BLaER1 (cell line): ENCODE measurements around the gene DNAJB5.

Experiments
- H3K27ac ChIP-seq: shearing (Covaris generic); formaldehyde crosslinking; 2 replicates; pipeline ENCODE4 v1.8.1; 2022
- H3K27me3 ChIP-seq: shearing (Covaris generic); formaldehyde crosslinking; 2 replicates; pipeline ENCODE4 v1.8.1; 2022
- H3K36me3 ChIP-seq: shearing (Covaris generic); formaldehyde crosslinking; 2 replicates; pipeline ENCODE4 v1.8.1; 2022
- H3K4me1 ChIP-seq: shearing (Covaris generic); formaldehyde crosslinking; 2 replicates; pipeline ENCODE4 v1.8.1; 2022
- H3K4me2 ChIP-seq: shearing (Covaris generic); formaldehyde crosslinking; 2 replicates; pipeline ENCODE4 v1.8.1; 2022
- H3K4me3 ChIP-seq: shearing (Covaris generic); formaldehyde crosslinking; 2 replicates; pipeline ENCODE4 v1.8.1; 2022
- H3K9ac ChIP-seq: shearing (Covaris generic); formaldehyde crosslinking; 2 replicates; pipeline ENCODE4 v1.8.1; 2022
- H3K9me3 ChIP-seq: shearing (Covaris generic); formaldehyde crosslinking; 2 replicates; pipeline ENCODE4 v1.8.1; 2022
- H4K20me1 ChIP-seq: shearing (Covaris generic); formaldehyde crosslinking; 2 replicates; pipeline ENCODE4 v1.8.1; 2022
- Cebpa-rat ChIP-seq: shearing (Covaris generic); IDR thresholded peaks from 2 replicates; pipeline ENCODE4 v1.8.1; 2022

DNAJB5 gene

DNA sequence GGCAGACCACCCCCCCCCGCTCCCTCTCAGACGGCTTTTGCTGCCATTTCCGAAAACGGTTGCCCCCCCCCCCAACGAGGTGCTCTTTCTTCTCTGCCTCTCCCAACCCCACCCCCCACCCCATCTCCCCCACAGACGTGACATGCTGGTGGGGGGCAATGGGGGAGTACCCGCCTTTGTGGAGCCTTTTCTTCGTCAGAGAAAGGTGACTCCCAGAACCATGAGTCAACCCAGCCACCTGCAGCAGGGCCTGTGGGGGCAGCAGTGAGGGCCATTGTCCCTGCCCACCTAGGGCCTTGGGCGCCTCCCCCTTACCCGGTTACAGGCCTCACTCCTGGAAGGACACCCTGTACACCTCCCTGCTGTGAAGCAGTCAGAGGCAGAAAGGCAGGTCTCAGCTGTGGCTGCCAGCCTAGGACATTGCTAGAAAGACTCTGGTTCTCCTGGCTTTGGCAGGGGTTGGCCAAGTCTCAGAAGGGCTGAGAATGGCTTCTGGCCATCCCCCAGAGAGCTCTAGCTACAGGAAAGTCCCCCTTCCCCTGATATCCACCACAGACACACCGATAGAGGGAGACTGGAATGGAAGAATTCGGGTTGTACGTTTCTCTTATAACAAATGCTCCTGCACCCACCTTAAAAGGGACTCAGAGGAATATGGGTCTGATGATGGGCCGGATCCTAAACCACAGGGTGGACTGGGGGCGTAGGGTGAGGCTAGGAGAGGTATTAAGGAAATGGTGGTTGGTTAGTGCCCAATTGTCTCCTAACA, 2.2 kb downstream of the DNAJB5 start:
- no peaks in the 10 kb centered on the region for H3K9me3 ChIP-seq
- H3K9ac ChIP-seq = no peak overlapping the region
- H4K20me1 ChIP-seq = no peaks in the 10 kb centered on the region
- H3K27me3 ChIP-seq = no peaks in the 10 kb centered on the region
- no peak overlapping the region for H3K27ac ChIP-seq
- TF ChIP-seq Cebpa-rat = no peak
- peaks cover 53% of the 10 kb centered on the region for H3K4me1 ChIP-seq
- peaks cover 16% of the 10 kb centered on the region for H3K36me3 ChIP-seq
- H3K4me3 ChIP-seq = no peak overlapping the region
- H3K4me2 ChIP-seq = 0 out of 2 replicates have a peak overlapping the region, but pooled peaks have one; percentile 88

DNA sequence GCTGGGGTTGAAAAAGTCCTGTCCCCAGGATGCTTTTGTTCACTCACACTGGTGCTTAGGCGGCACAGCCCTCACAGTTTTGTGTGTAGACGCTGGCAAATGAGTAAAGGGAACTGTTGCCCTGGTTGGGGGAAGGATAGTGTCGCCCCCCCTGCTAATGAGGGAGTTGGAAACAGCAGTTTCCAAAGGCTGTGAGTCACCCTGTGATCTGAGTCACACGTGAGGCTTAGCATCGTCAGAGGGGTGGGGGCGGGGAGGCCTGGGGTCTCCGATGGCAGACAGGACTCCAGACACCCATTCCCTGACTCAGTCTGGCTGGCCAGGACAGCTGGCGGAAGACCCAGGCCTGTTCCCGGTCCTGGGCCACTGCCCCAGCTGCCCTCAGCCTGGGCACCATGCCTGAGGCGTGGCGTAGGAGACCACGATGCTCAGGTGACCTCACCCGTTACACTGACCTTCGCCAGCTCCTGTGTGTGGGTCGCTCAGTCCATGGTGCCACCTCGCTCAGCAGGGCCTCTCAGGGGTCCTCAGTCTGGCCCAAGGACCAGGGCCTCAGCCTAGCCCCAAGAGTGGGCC, 2.9 kb downstream of the DNAJB5 start:
- H3K4me3 ChIP-seq = no peak overlapping the region
- H4K20me1 ChIP-seq = no peaks in the 10 kb centered on the region
- H3K27me3 ChIP-seq = no peaks in the 10 kb centered on the region
- TF ChIP-seq Cebpa-rat = no peak
- H3K4me2 ChIP-seq = no peak overlapping the region
- H3K27ac ChIP-seq = no peak overlapping the region
- H3K9me3 ChIP-seq = no peaks in the 10 kb centered on the region
- no peak overlapping the region for H3K9ac ChIP-seq
- H3K4me1 ChIP-seq = peaks cover 46% of the 10 kb centered on the region
- H3K36me3 ChIP-seq = peaks cover 23% of the 10 kb centered on the region

DNA sequence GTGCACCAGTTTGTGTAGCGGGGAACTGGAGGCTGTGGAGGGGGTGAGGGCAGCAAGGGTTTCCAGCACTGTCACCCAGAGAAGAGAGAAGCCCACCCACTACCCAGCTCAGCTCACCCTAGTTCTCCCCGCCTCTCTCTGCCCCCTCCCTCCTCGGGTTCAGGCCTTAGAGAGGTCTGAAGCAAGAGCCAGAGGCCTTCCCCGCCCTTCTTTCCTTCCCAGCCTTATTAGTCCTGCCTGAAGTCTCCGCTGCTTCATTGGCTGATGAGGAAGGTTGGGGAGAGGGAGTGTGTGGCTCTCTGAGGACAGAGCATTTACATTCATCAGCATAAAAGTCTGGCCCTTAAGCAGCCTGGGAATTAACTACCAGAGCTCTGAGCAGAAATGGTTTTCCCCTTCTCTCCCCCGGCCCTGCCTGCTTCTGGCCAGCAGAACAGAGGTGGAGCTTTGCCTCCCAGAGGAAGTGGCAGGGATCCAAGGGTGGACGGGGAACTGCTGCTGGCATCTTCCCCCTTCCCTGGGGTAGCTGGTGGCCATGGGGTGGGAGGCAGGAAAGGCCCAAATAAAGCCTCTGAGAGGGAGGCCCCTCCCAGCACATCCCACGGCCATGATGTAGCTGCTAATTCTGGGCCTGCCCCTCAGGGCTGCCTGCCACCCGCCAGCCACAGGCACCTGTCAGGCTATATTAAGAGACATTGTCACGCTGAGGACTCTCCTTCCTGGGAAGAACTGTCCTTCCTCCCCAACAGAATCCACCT, 4.1 kb downstream of the DNAJB5 start:
- H3K9ac ChIP-seq = peak overlapping the region; percentile 49; the same call in 1 of the 2 replicates
- H3K4me1 ChIP-seq = peaks cover 41% of the 10 kb centered on the region
- no peaks in the 10 kb centered on the region for H3K9me3 ChIP-seq
- no peaks in the 10 kb centered on the region for H3K27me3 ChIP-seq
- H3K27ac ChIP-seq = peak overlapping the region; percentile 63
- peak overlapping the region; percentile 81 for H3K4me2 ChIP-seq
- H4K20me1 ChIP-seq = no peaks in the 10 kb centered on the region
- no peak for TF ChIP-seq Cebpa-rat
- H3K4me3 ChIP-seq = 0 out of 2 replicates have a peak overlapping the region, but pooled peaks have one; percentile 11
- H3K36me3 ChIP-seq = peaks cover 27% of the 10 kb centered on the region

DNA sequence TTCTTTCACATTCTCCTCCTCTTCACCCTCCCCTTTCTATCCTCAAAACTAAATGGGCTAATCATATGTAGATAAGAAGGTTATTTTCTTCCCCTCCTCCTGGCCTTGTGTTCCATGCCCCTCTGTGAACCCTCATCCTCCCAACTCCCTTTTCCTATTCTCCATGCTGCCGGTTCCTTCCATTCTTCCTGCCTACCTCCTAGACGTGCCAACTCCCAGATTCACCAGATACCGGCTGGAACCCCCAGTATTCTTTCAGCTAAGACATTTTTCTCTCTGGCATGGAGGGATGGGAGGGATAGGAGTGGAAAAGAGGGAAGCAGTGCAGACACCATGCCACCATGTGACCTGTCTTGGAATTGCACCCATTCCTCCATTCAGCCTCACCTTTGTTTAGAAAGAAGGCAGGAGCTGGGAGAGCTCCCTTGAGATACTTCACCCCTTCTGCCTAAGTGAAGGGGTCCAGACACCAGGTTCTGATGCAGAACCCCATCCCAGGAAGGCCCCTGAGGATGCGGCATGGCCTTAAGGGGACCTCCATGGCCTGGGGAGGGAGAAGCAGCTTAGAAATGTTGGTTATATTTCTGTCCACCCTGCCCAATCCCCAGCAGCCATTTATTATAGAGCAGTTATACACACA, 4.8 kb downstream of the DNAJB5 start:
- Histone ChIP-seq H3K9me3 (no peaks in the 10 kb centered on the region), H3K9ac (peak overlapping the region; percentile 49; the same call in 1 of the 2 replicates), H3K4me2 (peak overlapping the region; percentile 81), H3K27me3 (no peaks in the 10 kb centered on the region), H4K20me1 (no peaks in the 10 kb centered on the region), H3K4me3 (0 out of 2 replicates have a peak overlapping the region, but pooled peaks have one; percentile 11), H3K27ac (peak overlapping the region; percentile 63), H3K36me3 (peaks cover 27% of the 10 kb centered on the region), H3K4me1 (peaks cover 40% of the 10 kb centered on the region)
- TF ChIP-seq Cebpa-rat = no peak

DNA sequence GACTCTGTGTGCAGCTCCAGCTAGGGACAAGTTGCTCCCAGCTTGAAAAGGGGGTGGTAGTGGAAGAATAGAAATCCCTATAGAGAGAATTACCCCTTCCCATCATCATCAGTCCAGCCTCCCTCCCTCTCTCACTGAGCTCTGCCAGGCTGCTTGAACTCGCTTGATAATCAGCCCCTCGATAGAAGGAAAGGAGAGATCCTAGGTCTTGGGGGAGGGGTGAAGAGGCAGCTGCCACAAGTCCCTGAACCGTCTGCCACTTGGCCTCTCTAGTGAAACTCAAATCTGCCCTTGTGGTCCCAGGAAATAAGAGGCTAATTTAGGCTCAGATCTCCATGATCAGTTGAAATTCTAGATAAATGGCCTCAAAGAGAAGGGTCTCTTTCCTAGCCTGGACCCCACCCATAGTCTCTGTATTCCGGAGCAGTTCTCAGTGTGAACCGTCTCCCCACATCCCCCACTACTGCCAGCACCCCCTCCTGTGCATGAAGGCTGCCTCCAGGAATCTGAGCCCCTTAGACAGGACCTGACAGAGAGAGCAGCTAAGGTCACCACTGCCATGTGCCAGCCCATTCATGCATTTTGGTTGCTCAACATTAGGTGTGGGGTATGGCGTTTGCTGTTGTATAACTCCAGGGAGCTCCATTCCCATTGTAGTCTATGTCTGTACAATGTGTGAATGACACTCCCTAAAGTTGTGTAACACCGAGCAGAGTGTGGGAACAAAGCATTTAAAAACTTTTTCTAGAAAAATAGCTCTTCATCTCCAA, 5.5 kb downstream of the DNAJB5 start:
- Histone ChIP-seq H3K27ac (no peak overlapping the region), H3K4me3 (no peak overlapping the region), H4K20me1 (no peaks in the 10 kb centered on the region), H3K9ac (no peak overlapping the region), H3K27me3 (no peaks in the 10 kb centered on the region), H3K36me3 (peaks cover 27% of the 10 kb centered on the region), H3K4me1 (peaks cover 40% of the 10 kb centered on the region), H3K4me2 (no peak overlapping the region), H3K9me3 (no peaks in the 10 kb centered on the region)
- TF ChIP-seq Cebpa-rat = no peak

DNA sequence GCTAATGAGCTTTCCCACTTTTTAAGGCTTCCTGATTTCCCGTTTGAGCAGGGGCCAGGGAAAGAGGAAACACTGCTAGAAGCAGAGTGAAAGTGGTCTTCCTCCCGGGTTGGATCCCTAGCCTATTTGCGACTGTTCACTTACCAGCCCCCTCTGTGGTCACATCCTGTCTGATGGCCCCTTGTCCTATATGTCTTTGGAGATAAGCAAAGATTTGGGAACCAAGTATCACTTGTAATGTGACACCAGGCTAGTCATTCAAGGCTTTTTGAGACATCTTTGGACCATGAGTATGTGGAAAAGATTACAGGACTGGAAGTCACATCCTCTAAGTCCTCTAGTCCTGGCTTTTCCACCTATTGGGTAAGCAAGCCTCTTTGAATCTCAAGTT, 6.1 kb downstream of the DNAJB5 start:
- Histone ChIP-seq H4K20me1 (no peaks in the 10 kb centered on the region), H3K36me3 (peaks cover 27% of the 10 kb centered on the region), H3K9ac (no peak overlapping the region), H3K27ac (no peak overlapping the region), H3K4me3 (no peak overlapping the region), H3K9me3 (no peaks in the 10 kb centered on the region), H3K4me2 (no peak overlapping the region), H3K27me3 (no peaks in the 10 kb centered on the region), H3K4me1 (peaks cover 34% of the 10 kb centered on the region)
- TF ChIP-seq Cebpa-rat = no peak

DNA sequence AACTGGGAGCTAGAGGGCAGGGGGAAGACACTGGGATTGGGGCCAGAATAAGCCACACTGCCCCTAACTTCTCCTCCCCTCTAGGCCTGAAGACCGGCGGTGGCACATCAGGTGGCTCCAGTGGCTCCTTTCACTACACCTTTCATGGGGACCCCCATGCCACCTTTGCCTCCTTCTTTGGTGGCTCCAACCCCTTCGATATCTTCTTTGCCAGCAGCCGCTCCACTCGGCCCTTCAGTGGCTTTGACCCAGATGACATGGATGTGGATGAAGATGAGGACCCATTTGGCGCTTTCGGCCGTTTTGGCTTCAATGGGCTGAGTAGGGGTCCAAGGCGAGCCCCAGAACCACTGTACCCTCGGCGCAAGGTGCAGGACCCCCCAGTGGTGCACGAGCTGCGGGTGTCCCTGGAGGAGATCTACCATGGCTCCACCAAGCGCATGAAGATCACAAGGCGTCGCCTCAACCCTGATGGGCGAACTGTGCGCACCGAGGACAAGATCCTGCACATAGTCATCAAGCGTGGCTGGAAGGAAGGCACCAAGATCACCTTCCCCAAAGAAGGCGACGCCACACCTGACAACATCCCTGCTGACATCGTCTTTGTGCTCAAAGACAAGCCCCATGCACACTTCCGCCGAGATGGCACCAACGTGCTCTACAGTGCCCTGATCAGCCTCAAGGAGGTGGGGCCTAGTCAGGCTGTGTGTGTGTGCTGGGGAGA, 6.8 kb downstream of the DNAJB5 start:
- H3K4me2 ChIP-seq = no peak overlapping the region
- H3K36me3 ChIP-seq = peaks cover 27% of the 10 kb centered on the region
- H3K27ac ChIP-seq = no peak overlapping the region
- H3K9ac ChIP-seq = no peak overlapping the region
- peaks cover 27% of the 10 kb centered on the region for H3K4me1 ChIP-seq
- no peak overlapping the region for H3K4me3 ChIP-seq
- TF ChIP-seq Cebpa-rat = no peak
- no peaks in the 10 kb centered on the region for H4K20me1 ChIP-seq
- no peaks in the 10 kb centered on the region for H3K9me3 ChIP-seq
- H3K27me3 ChIP-seq = no peaks in the 10 kb centered on the region

DNA sequence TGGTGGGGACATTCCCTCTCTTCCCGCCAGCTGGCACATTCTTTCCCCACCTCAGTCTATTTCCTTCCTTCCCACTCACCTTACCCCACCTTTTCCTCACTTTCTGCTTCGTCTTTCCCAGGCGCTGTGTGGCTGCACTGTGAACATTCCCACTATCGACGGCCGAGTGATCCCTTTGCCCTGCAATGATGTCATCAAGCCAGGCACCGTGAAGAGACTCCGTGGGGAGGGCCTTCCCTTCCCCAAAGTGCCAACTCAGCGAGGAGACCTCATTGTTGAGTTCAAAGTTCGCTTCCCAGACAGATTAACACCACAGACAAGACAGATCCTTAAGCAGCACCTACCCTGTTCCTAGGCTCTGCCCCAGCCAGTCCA, 7.3 kb downstream of the DNAJB5 start:
- Histone ChIP-seq H3K4me2 (no peak overlapping the region), H4K20me1 (no peaks in the 10 kb centered on the region), H3K4me1 (peaks cover 27% of the 10 kb centered on the region)

DNA sequence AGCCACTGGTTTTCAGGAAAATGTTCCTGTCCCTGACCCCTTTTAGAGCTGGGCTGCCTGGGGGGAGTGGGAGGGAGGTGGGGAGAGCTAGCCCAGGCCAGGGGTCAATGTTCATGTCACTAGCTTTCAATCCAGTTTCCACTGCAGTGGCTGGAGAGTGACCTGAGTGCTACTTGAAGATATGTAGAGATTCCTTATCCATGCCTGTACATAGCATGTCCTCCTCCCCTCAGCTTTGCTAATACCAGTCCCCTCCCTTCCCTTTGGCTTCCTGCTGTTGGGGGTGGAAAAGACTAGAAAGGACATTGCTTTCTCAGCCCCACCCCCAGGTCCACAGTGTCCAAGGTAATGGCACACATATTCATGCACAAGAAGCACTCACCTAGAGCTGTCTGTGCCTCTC, 7.8 kb downstream of the DNAJB5 start:
- no peak for TF ChIP-seq Cebpa-rat
- H3K4me1 ChIP-seq = peaks cover 26% of the 10 kb centered on the region

More for the DNA sequence above, 7.3 kb downstream of the DNAJB5 start:
- no peak for TF ChIP-seq Cebpa-rat
- no peak overlapping the region for H3K4me3 ChIP-seq
- no peak overlapping the region for H3K27ac ChIP-seq
- no peak overlapping the region for H3K9ac ChIP-seq
- no peaks in the 10 kb centered on the region for H3K27me3 ChIP-seq
- H3K36me3 ChIP-seq = peaks cover 27% of the 10 kb centered on the region
- H3K9me3 ChIP-seq = no peaks in the 10 kb centered on the region

More for the DNA sequence above, 7.8 kb downstream of the DNAJB5 start:
- Histone ChIP-seq H3K9me3 (no peaks in the 10 kb centered on the region), H3K36me3 (peaks cover 27% of the 10 kb centered on the region), H3K27me3 (no peaks in the 10 kb centered on the region), H4K20me1 (no peaks in the 10 kb centered on the region), H3K4me3 (no peak overlapping the region), H3K4me2 (no peak overlapping the region), H3K9ac (no peak overlapping the region), H3K27ac (no peak overlapping the region)
